ENCODE data around the gene TBX20.

- TF ChIP-seq CTCF (conservative IDR thresholded peaks at IDR 0.05; ENCODE audit: low read depth in 2 of 2) (no peak), EZH2 (IDR thresholded peaks at IDR 0.05; ENCODE audit: low read depth, unreplicated experiment) (peak; percentile 86), EZH2phosphoT487 (IDR thresholded peaks at IDR 0.05; ENCODE audit: unreplicated experiment) (peak; percentile 89), POLR2AphosphoS5 (IDR thresholded peaks at IDR 0.05; ENCODE audit: low read depth) (no peak), CREB1 (CRISPR knock-in tag; IDR thresholded peaks at IDR 0.05; ENCODE audit: low read depth) (no peak), JUNB (IDR thresholded peaks at IDR 0.05; ENCODE audit: unreplicated experiment) (no peak), NANOG (IDR thresholded peaks at IDR 0.05; ENCODE audit: borderline replicate concordance) (no peak), ZNF462 (CRISPR knock-in tag; IDR thresholded peaks at IDR 0.05) (no peak), ETS1 (IDR thresholded peaks at IDR 0.05) (no peak), REST (IDR thresholded peaks at IDR 0.05; ENCODE audit: unreplicated experiment) (no peak), STAT1 (IDR thresholded peaks at IDR 0.05; ENCODE audit: unreplicated experiment) (no peak), ZNF331 (CRISPR knock-in tag; IDR thresholded peaks at IDR 0.05; ENCODE audit: low read depth) (no peak), ZNF114 (CRISPR knock-in tag; IDR thresholded peaks at IDR 0.05) (no peak)
Observed at GRCh38 chr7:35255443-35256255, 1.7 kb upstream of the TBX20 start.

Measured in GM23338 (cell line).